ENCODE data around the gene ST6GALNAC3.

Gene ST6GALNAC3

GRCh38 chr1:76185207-76185606, 110.7 kb downstream of the ST6GALNAC3 start:
- Histone ChIP-seq H2AFZ (ENCODE audit: low read length) (no peak overlapping the region), H3K9ac (ENCODE audit: low read length) (no peak overlapping the region), H3K27ac (ENCODE audit: low read length) (no peak overlapping the region), H3K4me1 (ENCODE audit: low read length) (no peaks in the 10 kb centered on the region), H3K9me2 (replicated peaks; ENCODE audit: insufficient read depth, low read length) (no peaks in the 10 kb centered on the region), H3K9me3 (replicated peaks; ENCODE audit: insufficient read depth, low read length) (no peaks in the 10 kb centered on the region), H3K27me3 (replicated peaks; ENCODE audit: insufficient read depth, low read length) (no peaks in the 10 kb centered on the region), H3K79me2 (ENCODE audit: low read length) (no peaks in the 10 kb centered on the region), H3K4me2 (ENCODE audit: low read depth, low read length) (no peak overlapping the region), H4K20me1 (ENCODE audit: insufficient read depth, low read length) (no peaks in the 10 kb centered on the region), H3K4me3 (ENCODE audit: low read length) (no peak overlapping the region), H3F3A (ENCODE audit: insufficient read depth, low read length) (no peaks in the 10 kb centered on the region), H3K36me3 (replicated peaks; ENCODE audit: insufficient read depth, low read length) (no peaks in the 10 kb centered on the region)
- TF ChIP-seq, protein P1, sequence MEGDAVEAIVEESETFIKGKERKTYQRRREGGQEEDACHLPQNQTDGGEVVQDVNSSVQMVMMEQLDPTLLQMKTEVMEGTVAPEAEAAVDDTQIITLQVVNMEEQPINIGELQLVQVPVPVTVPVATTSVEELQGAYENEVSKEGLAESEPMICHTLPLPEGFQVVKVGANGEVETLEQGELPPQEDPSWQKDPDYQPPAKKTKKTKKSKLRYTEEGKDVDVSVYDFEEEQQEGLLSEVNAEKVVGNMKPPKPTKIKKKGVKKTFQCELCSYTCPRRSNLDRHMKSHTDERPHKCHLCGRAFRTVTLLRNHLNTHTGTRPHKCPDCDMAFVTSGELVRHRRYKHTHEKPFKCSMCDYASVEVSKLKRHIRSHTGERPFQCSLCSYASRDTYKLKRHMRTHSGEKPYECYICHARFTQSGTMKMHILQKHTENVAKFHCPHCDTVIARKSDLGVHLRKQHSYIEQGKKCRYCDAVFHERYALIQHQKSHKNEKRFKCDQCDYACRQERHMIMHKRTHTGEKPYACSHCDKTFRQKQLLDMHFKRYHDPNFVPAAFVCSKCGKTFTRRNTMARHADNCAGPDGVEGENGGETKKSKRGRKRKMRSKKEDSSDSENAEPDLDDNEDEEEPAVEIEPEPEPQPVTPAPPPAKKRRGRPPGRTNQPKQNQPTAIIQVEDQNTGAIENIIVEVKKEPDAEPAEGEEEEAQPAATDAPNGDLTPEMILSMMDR (IDR thresholded peaks at IDR 0.05; ENCODE audit: low read length): no peak
- TF ChIP-seq EZH2phosphoT487 (IDR thresholded peaks at IDR 0.05; ENCODE audit: low read length) (no peak), EZH2 (optimal IDR thresholded peaks at IDR 0.05; ENCODE audit: low read depth, low read length) (no peak)
- DNase-seq: no peak

- TF ChIP-seq EZH2 (optimal IDR thresholded peaks at IDR 0.05; ENCODE audit: low read depth, low read length) (no peak), EZH2phosphoT487 (IDR thresholded peaks at IDR 0.05; ENCODE audit: low read length) (no peak)
- TF ChIP-seq, protein P1 (IDR thresholded peaks at IDR 0.05; ENCODE audit: low read length): no peak
- no peak overlapping the region for H3K9ac ChIP-seq (ENCODE audit: low read length)
- H3K4me2 ChIP-seq (ENCODE audit: low read depth, low read length): no peak overlapping the region
- H3F3A ChIP-seq (ENCODE audit: insufficient read depth, low read length): no peaks in the 10 kb centered on the region
- no peak overlapping the region for H3K27ac ChIP-seq (ENCODE audit: low read length)
- no peaks in the 10 kb centered on the region for H3K27me3 ChIP-seq (replicated peaks; ENCODE audit: insufficient read depth, low read length)
- H4K20me1 ChIP-seq (ENCODE audit: insufficient read depth, low read length): no peaks in the 10 kb centered on the region
- no peaks in the 10 kb centered on the region for H3K4me1 ChIP-seq (ENCODE audit: low read length)
- H3K9me2 ChIP-seq (replicated peaks; ENCODE audit: insufficient read depth, low read length): no peaks in the 10 kb centered on the region
- H3K4me3 ChIP-seq (ENCODE audit: low read length): no peak overlapping the region
- H3K9me3 ChIP-seq (replicated peaks; ENCODE audit: insufficient read depth, low read length): no peaks in the 10 kb centered on the region
- no peak for DNase-seq
- no peak overlapping the region for H2AFZ ChIP-seq (ENCODE audit: low read length)
- no peaks in the 10 kb centered on the region for H3K36me3 ChIP-seq (replicated peaks; ENCODE audit: insufficient read depth, low read length)
- H3K79me2 ChIP-seq (ENCODE audit: low read length): no peaks in the 10 kb centered on the region
These were observed 112.1 kb downstream of the ST6GALNAC3 start for GRCh38 chr1:76186554-76187170.

DNA sequence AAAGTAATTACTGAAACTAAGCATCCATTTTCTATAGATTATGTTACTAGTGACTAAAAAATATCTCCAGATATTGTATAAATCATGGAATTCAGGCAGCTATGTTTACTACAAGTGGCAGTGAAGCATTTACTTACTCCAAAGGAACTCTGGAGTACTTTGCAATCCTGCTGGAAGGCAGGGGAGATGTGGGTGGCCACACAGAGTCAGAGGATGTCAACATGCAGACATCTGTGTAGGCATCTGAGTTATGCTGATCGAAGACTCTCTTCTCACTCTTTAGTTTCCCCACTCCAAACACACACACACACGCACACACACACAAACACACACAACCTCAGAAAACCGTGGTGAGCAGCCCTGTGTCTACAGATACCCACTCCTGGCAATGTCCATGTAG, 112.9 kb downstream of the ST6GALNAC3 start:
- Histone ChIP-seq H3K79me2 (ENCODE audit: low read length) (no peaks in the 10 kb centered on the region), H3K4me1 (ENCODE audit: low read length) (no peaks in the 10 kb centered on the region), H3K36me3 (replicated peaks; ENCODE audit: insufficient read depth, low read length) (no peaks in the 10 kb centered on the region), H3K4me2 (ENCODE audit: low read depth, low read length) (no peak overlapping the region), H3K27me3 (replicated peaks; ENCODE audit: insufficient read depth, low read length) (no peaks in the 10 kb centered on the region), H3F3A (ENCODE audit: insufficient read depth, low read length) (no peaks in the 10 kb centered on the region), H3K9ac (ENCODE audit: low read length) (no peak overlapping the region), H4K20me1 (ENCODE audit: insufficient read depth, low read length) (no peaks in the 10 kb centered on the region), H3K4me3 (ENCODE audit: low read length) (no peak overlapping the region), H3K9me3 (replicated peaks; ENCODE audit: insufficient read depth, low read length) (no peaks in the 10 kb centered on the region), H2AFZ (ENCODE audit: low read length) (no peak overlapping the region), H3K27ac (ENCODE audit: low read length) (no peak overlapping the region), H3K9me2 (replicated peaks; ENCODE audit: insufficient read depth, low read length) (no peaks in the 10 kb centered on the region)
- TF ChIP-seq EZH2 (optimal IDR thresholded peaks at IDR 0.05; ENCODE audit: low read depth, low read length) (no peak), EZH2phosphoT487 (IDR thresholded peaks at IDR 0.05; ENCODE audit: low read length) (no peak)
- TF ChIP-seq, protein P1 (IDR thresholded peaks at IDR 0.05; ENCODE audit: low read length): no peak
- DNase-seq: no peak

All from MM.1S (cell line).